ENCODE data around the gene TENM4. TPM values are rescaled to one million over a fixed set of nuclear protein-coding genes. Genes with fewer than 3 reads are reported as not detected.

The TENM4 gene
- total RNA-seq, 4 donors from 2014 or later, result 0.02 to 0.82 (median 0.23) TPM

DNA sequence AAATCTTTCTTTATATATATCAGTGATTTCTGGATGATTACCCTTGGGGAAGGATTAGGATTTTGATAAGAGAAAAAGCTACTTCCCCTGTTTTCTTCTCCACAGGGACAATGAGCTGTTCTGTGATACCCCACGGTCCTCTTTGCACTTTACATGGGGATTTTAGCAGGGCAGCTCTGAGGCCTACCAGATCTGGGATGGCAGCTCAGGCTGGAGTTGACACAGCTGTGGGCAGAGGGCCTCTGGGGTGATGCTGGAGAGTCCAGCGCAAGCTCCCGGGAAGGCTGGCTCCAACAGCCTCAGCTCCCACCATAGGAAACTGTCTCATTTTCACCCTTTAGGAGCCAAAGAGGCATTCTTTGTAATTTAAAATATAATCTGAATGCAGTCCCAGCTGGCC is 482.4 kb downstream of the TENM4 start:
- in situ Hi-C loops (cut with MboI; ENCODE audit: low sequenced_read_pairs in 4 of 4) (no loop called here), intact Hi-C loops (cut with DNase I; ENCODE audit: low total_unique reads) (no loop called here)
- H3K4me3 ChIP-seq, result no peak overlapping the region
- H3K9me3 ChIP-seq, result no peaks in the 10 kb centered on the region
- DNase-seq, result no peak
- H3K4me1 ChIP-seq, result peaks cover 0 to 15% of the 10 kb centered on the region in 2 donors
- no peaks in the 10 kb centered on the region for H3K27me3 ChIP-seq
- no peaks in the 10 kb centered on the region for H3K36me3 ChIP-seq
- no peak overlapping the region for H3K27ac ChIP-seq
- ATAC-seq, result no peak
- TF ChIP-seq POLR2A (IDR thresholded peaks at IDR 0.05), result no peak
- TF ChIP-seq, protein P1, sequence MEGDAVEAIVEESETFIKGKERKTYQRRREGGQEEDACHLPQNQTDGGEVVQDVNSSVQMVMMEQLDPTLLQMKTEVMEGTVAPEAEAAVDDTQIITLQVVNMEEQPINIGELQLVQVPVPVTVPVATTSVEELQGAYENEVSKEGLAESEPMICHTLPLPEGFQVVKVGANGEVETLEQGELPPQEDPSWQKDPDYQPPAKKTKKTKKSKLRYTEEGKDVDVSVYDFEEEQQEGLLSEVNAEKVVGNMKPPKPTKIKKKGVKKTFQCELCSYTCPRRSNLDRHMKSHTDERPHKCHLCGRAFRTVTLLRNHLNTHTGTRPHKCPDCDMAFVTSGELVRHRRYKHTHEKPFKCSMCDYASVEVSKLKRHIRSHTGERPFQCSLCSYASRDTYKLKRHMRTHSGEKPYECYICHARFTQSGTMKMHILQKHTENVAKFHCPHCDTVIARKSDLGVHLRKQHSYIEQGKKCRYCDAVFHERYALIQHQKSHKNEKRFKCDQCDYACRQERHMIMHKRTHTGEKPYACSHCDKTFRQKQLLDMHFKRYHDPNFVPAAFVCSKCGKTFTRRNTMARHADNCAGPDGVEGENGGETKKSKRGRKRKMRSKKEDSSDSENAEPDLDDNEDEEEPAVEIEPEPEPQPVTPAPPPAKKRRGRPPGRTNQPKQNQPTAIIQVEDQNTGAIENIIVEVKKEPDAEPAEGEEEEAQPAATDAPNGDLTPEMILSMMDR (IDR thresholded peaks at IDR 0.05 in 4 of 5, conservative IDR thresholded peaks at IDR 0.05 in 1 of 5), result no peak

DNA sequence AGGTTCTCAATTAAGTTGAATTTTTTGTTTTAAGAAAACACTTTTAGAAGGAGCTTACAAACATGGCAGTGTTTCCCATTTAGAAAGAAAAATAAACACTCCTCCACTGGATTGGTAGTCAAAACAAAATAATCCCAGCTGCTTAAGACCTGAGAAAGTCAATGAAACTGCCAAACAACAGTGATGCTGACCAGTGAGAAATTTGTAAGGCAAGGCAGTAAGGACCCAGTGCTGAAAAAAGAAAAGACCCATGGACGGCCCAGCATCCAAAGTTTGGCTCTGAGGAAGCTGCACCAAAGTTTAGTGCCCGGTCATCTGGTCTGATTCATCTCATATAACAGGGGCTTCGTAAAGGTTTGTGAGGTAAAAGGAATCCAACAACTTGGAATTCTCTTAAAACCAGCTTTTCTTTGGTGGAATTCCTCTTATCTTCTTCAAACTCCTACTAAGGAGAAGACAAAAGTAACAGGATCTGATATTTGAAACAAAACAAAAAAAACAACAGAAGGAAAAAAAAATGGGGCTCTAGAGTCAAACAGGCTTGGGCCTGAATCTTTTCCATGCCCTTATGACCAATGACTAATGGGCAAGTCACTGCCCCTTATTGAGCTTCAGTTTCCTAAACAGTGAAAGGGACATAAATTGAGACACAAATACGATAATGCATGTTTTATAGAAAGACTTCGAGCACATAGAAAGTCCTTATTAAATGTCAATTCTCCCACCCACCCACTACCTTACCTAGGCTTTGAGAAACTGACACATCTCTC is 483.2 kb downstream of the TENM4 start:
- no peaks in the 10 kb centered on the region for H3K9me3 ChIP-seq
- in situ Hi-C loops (cut with MboI; ENCODE audit: low sequenced_read_pairs in 4 of 4), result no loop called here
- ATAC-seq (no peak), DNase-seq (no peak)
- H3K4me1 ChIP-seq, result peaks cover 4 to 23% of the 10 kb centered on the region in 2 donors
- intact Hi-C loops (cut with DNase I; ENCODE audit: low total_unique reads), result no loop called here
- no peak overlapping the region for H3K4me3 ChIP-seq
- no peaks in the 10 kb centered on the region for H3K36me3 ChIP-seq
- H3K27ac ChIP-seq, result no peak overlapping the region
- TF ChIP-seq, protein P1 (IDR thresholded peaks at IDR 0.05 in 4 of 5, conservative IDR thresholded peaks at IDR 0.05 in 1 of 5), result no peak
- TF ChIP-seq POLR2A (IDR thresholded peaks at IDR 0.05), result no peak
- H3K27me3 ChIP-seq, result no peaks in the 10 kb centered on the region

DNA sequence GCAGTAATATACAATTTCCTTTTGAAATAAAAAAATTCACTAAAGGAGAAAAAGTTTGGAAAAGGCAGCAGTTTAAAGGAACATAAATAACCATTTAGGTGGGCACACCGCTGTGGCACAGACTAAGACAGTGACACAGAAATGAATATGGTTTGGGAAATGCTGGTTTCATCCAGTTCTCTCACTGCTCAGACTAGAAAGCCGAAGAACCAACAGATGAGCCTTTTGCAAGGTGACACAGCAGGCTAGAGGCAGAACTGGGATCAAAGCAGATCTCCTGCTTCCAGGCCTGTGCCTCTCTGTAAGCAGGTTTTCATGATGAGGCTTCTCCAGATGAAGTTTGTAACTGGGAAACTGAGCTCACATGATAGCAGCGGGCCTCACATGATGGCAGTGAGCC is 486.1 kb downstream of the TENM4 start:
- Histone ChIP-seq H3K4me1 (peaks cover 11 to 30% of the 10 kb centered on the region in 2 donors), H3K27ac (no peak overlapping the region), H3K9me3 (no peaks in the 10 kb centered on the region), H3K4me3 (no peak overlapping the region), H3K36me3 (no peaks in the 10 kb centered on the region), H3K27me3 (no peaks in the 10 kb centered on the region)
- no peak for DNase-seq
- ATAC-seq, result no peak
- in situ Hi-C loops (cut with MboI; ENCODE audit: low sequenced_read_pairs in 4 of 4) (no loop called here), intact Hi-C loops (cut with DNase I; ENCODE audit: low total_unique reads) (no loop called here)
- TF ChIP-seq, protein P1 (IDR thresholded peaks at IDR 0.05 in 4 of 5, conservative IDR thresholded peaks at IDR 0.05 in 1 of 5), result no peak
- no peak for TF ChIP-seq POLR2A (IDR thresholded peaks at IDR 0.05)

DNA sequence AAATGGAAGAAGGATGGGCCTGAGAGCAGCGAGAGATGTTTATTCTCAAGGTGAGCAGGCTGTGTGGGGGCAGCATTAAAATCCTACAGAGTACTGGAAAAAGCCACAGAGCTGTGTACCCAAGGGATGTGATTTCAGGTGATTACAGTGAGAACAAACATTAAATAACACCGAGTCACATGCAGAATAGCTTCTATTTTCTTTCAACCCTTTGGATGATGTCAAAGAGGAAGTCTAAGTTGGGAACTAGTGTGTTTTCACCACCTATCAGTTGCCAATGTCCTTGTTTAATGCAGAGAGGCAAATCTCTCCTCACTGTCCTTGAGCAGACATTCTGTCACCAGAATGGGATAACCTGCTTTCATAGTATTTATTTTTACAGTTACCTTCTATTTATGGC is 486.6 kb downstream of the TENM4 start:
- DNase-seq (no peak), ATAC-seq (no peak)
- no peaks in the 10 kb centered on the region for H3K36me3 ChIP-seq
- no peaks in the 10 kb centered on the region for H3K9me3 ChIP-seq
- no peaks in the 10 kb centered on the region for H3K27me3 ChIP-seq
- in situ Hi-C loops (cut with MboI; ENCODE audit: low sequenced_read_pairs in 4 of 4) (no loop called here), intact Hi-C loops (cut with DNase I; ENCODE audit: low total_unique reads) (no loop called here)
- H3K27ac ChIP-seq, result no peak overlapping the region
- no peak for TF ChIP-seq POLR2A (IDR thresholded peaks at IDR 0.05)
- TF ChIP-seq, protein P1 (IDR thresholded peaks at IDR 0.05 in 4 of 5, conservative IDR thresholded peaks at IDR 0.05 in 1 of 5), result no peak
- H3K4me1 ChIP-seq, result peaks cover 15 to 30% of the 10 kb centered on the region in 2 donors
- H3K4me3 ChIP-seq, result no peak overlapping the region

All from gastrocnemius medialis (tissue), 4 donors.